G401 (cell line): ENCODE results near the gene CENPF. TPM values are rescaled to one million over a fixed set of nuclear protein-coding genes. Genes with fewer than 3 reads are reported as not detected.
A peak's percentile ranks its signal among the peaks of the same experiment; 100 is the strongest.
"Not testable (repeated sequence)": the region's sequence is repeated elsewhere in the genome, so short reads cannot be mapped to it uniquely, and the experiment has no call there.

ENCODE experiments used
- DNase-seq: peaks from one replicate; pipeline ENCODE4 v3.0.0-alpha.2; 2015; ENCODE audit warnings: low spot score
- in situ Hi-C: cut with HindIII; loops from 2 replicates; pipeline ENCODE4 v1.10.0; 2016; ENCODE audit warnings: low sequenced_read_pairs, mixed read lengths
- total RNA-seq: library from RNA; depleted of rRNA; stranded (reverse); fragments of >200 nt; shearing (Covaris generic); gene quantifications from 2 replicates; pipeline ENCODE4 v1.2.3, GENCODE V29; 2014

CENPF gene
- total RNA-seq, 1 experiment from 2014 or later, result 160 TPM

GRCh38 chr1:214610136-214610535 is 7.1 kb downstream of the CENPF start:
- DNase-seq, in situ Hi-C loops: not testable (repeated sequence)

GRCh38 chr1:214615109-214615508 is 12.1 kb downstream of the CENPF start:
- no peak for DNase-seq
- in situ Hi-C loops, result no loop called here

GRCh38 chr1:214615871-214616270 is 12.9 kb downstream of the CENPF start:
- no peak for DNase-seq
- in situ Hi-C loops, result no loop called here

- in situ Hi-C loops, result no loop called here
- DNase-seq, result no peak
These were observed 14.3 kb downstream of the CENPF start for GRCh38 chr1:214617246-214617645.

- in situ Hi-C loops, result no loop called here
These were observed 14.8 kb downstream of the CENPF start for GRCh38 chr1:214617843-214618242.

GRCh38 chr1:214621236-214621635 is 18.2 kb downstream of the CENPF start:
- peak; percentile 45 for DNase-seq
- in situ Hi-C loops, result no loop called here

More at GRCh38 chr1:214617843-214618242, 14.8 kb downstream of the CENPF start:
- DNase-seq, result no peak

- DNase-seq, result no peak
- in situ Hi-C loops, result no loop called here
These were observed 20.4 kb downstream of the CENPF start for GRCh38 chr1:214623430-214623829.

- in situ Hi-C loops, result no loop called here
- DNase-seq, result no peak
These were observed 29.1 kb downstream of the CENPF start for GRCh38 chr1:214632091-214632490.

- in situ Hi-C loops, result no loop called here
- DNase-seq, result peak; percentile 4
These were observed 30.7 kb downstream of the CENPF start for GRCh38 chr1:214633686-214634085.

GRCh38 chr1:214634267-214634666 is 31.3 kb downstream of the CENPF start:
- no peak for DNase-seq
- in situ Hi-C loops, result no loop called here

GRCh38 chr1:214635086-214635485 is 32.1 kb downstream of the CENPF start:
- in situ Hi-C loops, result no loop called here

GRCh38 chr1:214635506-214635905 is 32.5 kb downstream of the CENPF start:
- no peak for DNase-seq
- in situ Hi-C loops, result no loop called here

More at GRCh38 chr1:214635086-214635485, 32.1 kb downstream of the CENPF start:
- no peak for DNase-seq

- peak; percentile 90 for DNase-seq
- in situ Hi-C loops, result no loop called here
These were observed 33.4 kb downstream of the CENPF start for GRCh38 chr1:214636436-214636835.

- DNase-seq, result no peak
- in situ Hi-C loops, result no loop called here
These were observed 34.1 kb downstream of the CENPF start for GRCh38 chr1:214637125-214637524.

- in situ Hi-C loops, result no loop called here
- DNase-seq, result peak; percentile 72
These were observed 34.9 kb downstream of the CENPF start for GRCh38 chr1:214637722-214638458.

GRCh38 chr1:214638459-214638807 is 35.4 kb downstream of the CENPF start:
- DNase-seq, result no peak
- in situ Hi-C loops, result no loop called here

GRCh38 chr1:214638997-214639396 is 36.0 kb downstream of the CENPF start:
- in situ Hi-C loops, result no loop called here
- no peak for DNase-seq

- in situ Hi-C loops, result no loop called here
- DNase-seq, result no peak
These were observed 37.6 kb downstream of the CENPF start for GRCh38 chr1:214640431-214641213.

- DNase-seq, result no peak
- in situ Hi-C loops, result no loop called here
These were observed 38.4 kb downstream of the CENPF start for GRCh38 chr1:214641214-214641895.

GRCh38 chr1:214643030-214643429 is 40.0 kb downstream of the CENPF start:
- in situ Hi-C loops, result no loop called here
- no peak for DNase-seq
